WTC11 (cell line): Measurements from ENCODE around the gene MEIOSIN. TPM values are rescaled to one million over a fixed set of nuclear protein-coding genes. Genes with fewer than 3 reads are reported as not detected.

Experiments used
- ATAC-seq: fragments of 200-7000 bp; cut with Tn5 transposase; 2 replicates; pipeline ENCODE4 v1.10.0; 2021; ENCODE audit warnings: mild to moderate bottlenecking, moderate library complexity
- CTCF ChIA-PET: fragments of 300-600 bp; sonication (Branson Sonifier 250); formaldehyde crosslinking; loops from one replicate; lab custom pipeline; 2021; ENCODE audit warnings: antibody characterized with exemption; lab: Charles Lee
- POLR2A ChIA-PET: fragments of 350-600 bp; sonication (Branson Sonifier 250); formaldehyde crosslinking; loops from one replicate; lab custom pipeline; 2021; ENCODE audit warnings: antibody characterized with exemption; lab: Charles Lee
- DNase-seq: peaks from one replicate; pipeline ENCODE4 v3.0.0; 2021; ENCODE audit warnings: low spot score
- H3K27ac Mint-ChIP-seq: 2 replicates; pipeline ENCODE4 v1.8.0; 2021; ENCODE audit warnings: mixed read lengths
- H3K27me3 Mint-ChIP-seq: 2 replicates; pipeline ENCODE4 v1.8.0; 2021; ENCODE audit warnings: low read depth, mild to moderate bottlenecking, moderate library complexity, mixed read lengths
- H3K36me3 Mint-ChIP-seq: 2 replicates; pipeline ENCODE4 v1.8.0; 2021; ENCODE audit warnings: mixed read lengths
- H3K4me1 Mint-ChIP-seq: 2 replicates; pipeline ENCODE4 v1.8.0; 2022; ENCODE audit warnings: mixed read lengths
- H3K4me3 Mint-ChIP-seq: 2 replicates; pipeline ENCODE4 v1.8.0; 2021; ENCODE audit warnings: mild to moderate bottlenecking, moderate library complexity, mixed read lengths
- H3K9me3 Mint-ChIP-seq: 2 replicates; pipeline ENCODE4 v1.8.0; 2021; ENCODE audit warnings: mixed read lengths
- AFF4 ChIP-seq: sonication (generic); formaldehyde crosslinking; IDR thresholded peaks from 2 replicates; pipeline ENCODE4 v1.8.1; 2023; ENCODE audit warnings: mild to moderate bottlenecking, missing genetic modification reagents, borderline replicate concordance
- CBFB ChIP-seq: sonication (generic); formaldehyde crosslinking; IDR thresholded peaks from 2 replicates; pipeline ENCODE4 v1.8.1; 2022; ENCODE audit warnings: mild to moderate bottlenecking, low read depth, missing genetic modification reagents
- CREB1 ChIP-seq: sonication (generic); formaldehyde crosslinking; IDR thresholded peaks from 2 replicates; pipeline ENCODE4 v1.8.0; 2023; ENCODE audit warnings: mild to moderate bottlenecking, missing genetic modification reagents
- EMX1 ChIP-seq: fragments of 250-450 bp; sonication (Bioruptor Pico); IDR thresholded peaks from 2 replicates; pipeline ENCODE4 v1.8.0; 2021; ENCODE audit warnings: mild to moderate bottlenecking
- ERG ChIP-seq: fragments of 250-450 bp; sonication (Bioruptor Pico); IDR thresholded peaks from 2 replicates; pipeline ENCODE4 v1.8.0; 2021; ENCODE audit warnings: mild to moderate bottlenecking
- ETV6 ChIP-seq: sonication (generic); formaldehyde crosslinking; IDR thresholded peaks from 2 replicates; pipeline ENCODE4 v1.8.1; 2022; ENCODE audit warnings: mild to moderate bottlenecking, missing genetic modification reagents
- GRHL2 ChIP-seq: fragments of 250-450 bp; sonication (Bioruptor Pico); IDR thresholded peaks from 2 replicates; pipeline ENCODE4 v1.8.0; 2022; ENCODE audit warnings: mild to moderate bottlenecking, moderate library complexity; ENCODE audit not compliant: insufficient replicate concordance, severe bottlenecking
- MXD4 ChIP-seq: fragments of 250-450 bp; sonication (Bioruptor Pico); IDR thresholded peaks from 2 replicates; pipeline ENCODE4 v1.8.0; 2021; ENCODE audit warnings: mild to moderate bottlenecking, moderate library complexity, borderline replicate concordance
- NFATC4 ChIP-seq: fragments of 250-450 bp; sonication (Bioruptor Pico); IDR thresholded peaks from 2 replicates; pipeline ENCODE4 v1.9.0; 2021; ENCODE audit warnings: mild to moderate bottlenecking
- NR3C1 ChIP-seq: sonication (generic); formaldehyde crosslinking; conservative IDR thresholded peaks from 2 replicates; pipeline ENCODE4 v1.8.1; 2023; ENCODE audit warnings: low read depth, mild to moderate bottlenecking, missing genetic modification reagents
- OVOL2 ChIP-seq: fragments of 250-450 bp; sonication (Bioruptor Pico); IDR thresholded peaks from 2 replicates; pipeline ENCODE4 v1.9.0; 2021; ENCODE audit warnings: mild to moderate bottlenecking, borderline replicate concordance
- RORB ChIP-seq: fragments of 250-450 bp; sonication (Bioruptor Pico); IDR thresholded peaks from 2 replicates; pipeline ENCODE4 v1.9.0; 2021; ENCODE audit warnings: mild to moderate bottlenecking
- SMAD4 ChIP-seq: sonication (generic); formaldehyde crosslinking; IDR thresholded peaks from 2 replicates; pipeline ENCODE4 v1.8.0; 2022; ENCODE audit warnings: mild to moderate bottlenecking, missing genetic modification reagents
- SOX15 ChIP-seq: fragments of 250-450 bp; sonication (Bioruptor Pico); IDR thresholded peaks from 2 replicates; pipeline ENCODE4 v1.9.0; 2021; ENCODE audit warnings: mild to moderate bottlenecking
- TEAD4 ChIP-seq: sonication (generic); formaldehyde crosslinking; IDR thresholded peaks from 2 replicates; pipeline ENCODE4 v1.8.0; 2022; ENCODE audit warnings: mild to moderate bottlenecking, missing genetic modification reagents
- ZBTB21 ChIP-seq: sonication (generic); formaldehyde crosslinking; IDR thresholded peaks from 2 replicates; pipeline ENCODE4 v1.8.1; 2023; ENCODE audit warnings: mild to moderate bottlenecking, missing genetic modification reagents, borderline replicate concordance
- ZNF138 ChIP-seq: sonication (generic); formaldehyde crosslinking; conservative IDR thresholded peaks from 2 replicates; pipeline ENCODE4 v1.8.1; 2022; ENCODE audit warnings: mild to moderate bottlenecking, moderate library complexity, missing genetic modification reagents
- ZNF232 ChIP-seq: sonication (generic); formaldehyde crosslinking; IDR thresholded peaks from 2 replicates; pipeline ENCODE4 v1.8.0; 2022; ENCODE audit warnings: mild to moderate bottlenecking, missing genetic modification reagents
- ZNF423 ChIP-seq: fragments of 250-450 bp; sonication (Bioruptor Pico); IDR thresholded peaks from 2 replicates; pipeline ENCODE4 v2.1.2; 2022; ENCODE audit warnings: mild to moderate bottlenecking, moderate library complexity
- total RNA-seq: library from RNA; stranded (reverse); gene quantifications from 3 replicates; pipeline ENCODE4 v1.2.3, GENCODE V29; 2021
- TF ChIP-seq, protein P1 (sequence below): fragments of 250-450 bp; sonication (Bioruptor Pico); IDR thresholded peaks from 2 replicates; pipeline ENCODE4 v1.9.0; 2021; ENCODE audit warnings: moderate library complexity, mild to moderate bottlenecking, inconsistent platforms, borderline replicate concordance
- TF ChIP-seq, protein P2 (sequence below): fragments of 250-450 bp; sonication (Bioruptor Pico); IDR thresholded peaks from 2 replicates; pipeline ENCODE4 v1.9.0; 2021; ENCODE audit warnings: mild to moderate bottlenecking, borderline replicate concordance
- TF ChIP-seq, protein P3 (sequence below): sonication (generic); formaldehyde crosslinking; IDR thresholded peaks from 2 replicates; pipeline ENCODE4 v1.8.0; 2023; ENCODE audit warnings: mild to moderate bottlenecking, missing genetic modification reagents
- TF ChIP-seq, protein P4 (sequence below): fragments of 250-450 bp; sonication (Bioruptor Pico); IDR thresholded peaks from 2 replicates; pipeline ENCODE4 v1.9.0; 2021; ENCODE audit warnings: mild to moderate bottlenecking

The MEIOSIN gene
- total RNA-seq, 1 experiment from 2014 or later, result not detected

GRCh38 chr19:45767881-45768654 lies 34.8 kb downstream of the MEIOSIN start:
- no peak for ATAC-seq
- POLR2A ChIA-PET, result interaction anchor here (0.6 to 4.8 kb wide), 22 partner anchors 11 to 370 kb away, joined by 3 to 115 read pairs (median 5); partner anchors contain the start of genes DMPK, DMWD, EML2 and FBXO46
- Mint-ChIP-seq H3K4me3 (peak overlapping the region; percentile 79), H3K4me1 (peaks cover 26% of the 10 kb centered on the region), H3K27ac (no peak overlapping the region), H3K9me3 (no peaks in the 10 kb centered on the region), H3K36me3 (no peaks in the 10 kb centered on the region), H3K27me3 (no peaks in the 10 kb centered on the region; the same call in 1 of the 2 replicates)
- CTCF ChIA-PET, result interaction anchor here (0.5 to 5.6 kb wide), 20 partner anchors 8 to 309 kb away, joined by 3 to 175 read pairs (median 10); partner anchors contain the start of genes DMPK, FBXO46, FOXA3 and QPCTL
- DNase-seq, result peak; percentile 69
- TF ChIP-seq, protein P1, sequence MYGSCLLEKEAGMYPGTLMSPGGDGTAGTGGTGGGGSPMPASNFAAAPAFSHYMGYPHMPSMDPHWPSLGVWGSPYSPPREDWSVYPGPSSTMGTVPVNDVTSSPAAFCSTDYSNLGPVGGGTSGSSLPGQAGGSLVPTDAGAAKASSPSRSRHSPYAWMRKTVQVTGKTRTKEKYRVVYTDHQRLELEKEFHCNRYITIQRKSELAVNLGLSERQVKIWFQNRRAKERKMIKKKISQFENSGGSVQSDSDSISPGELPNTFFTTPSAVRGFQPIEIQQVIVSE, result no peak
- TF ChIP-seq MXD4 (no peak), NR3C1 (CRISPR knock-in tag) (no peak), RORB (CRISPR knock-in tag) (no peak; the same call in 1 of the 2 replicates), TEAD4 (CRISPR knock-in tag) (0 out of 2 replicates have a peak, but pooled peaks have one; percentile 43), EMX1 (CRISPR knock-in tag) (no peak), ZNF232 (CRISPR knock-in tag) (no peak), CREB1 (CRISPR knock-in tag) (0 out of 2 replicates have a peak, but pooled peaks have one; percentile 28), SOX15 (no peak), ERG (CRISPR knock-in tag) (no peak), GRHL2 (CRISPR knock-in tag) (no peak), SMAD4 (no peak), OVOL2 (no peak), CBFB (no peak), AFF4 (CRISPR knock-in tag) (no peak), ZBTB21 (CRISPR knock-in tag) (no peak), ETV6 (CRISPR knock-in tag) (no peak), NFATC4 (CRISPR knock-in tag) (no peak), ZNF138 (CRISPR knock-in tag) (no peak), ZNF423 (no peak)
- TF ChIP-seq, protein P2, sequence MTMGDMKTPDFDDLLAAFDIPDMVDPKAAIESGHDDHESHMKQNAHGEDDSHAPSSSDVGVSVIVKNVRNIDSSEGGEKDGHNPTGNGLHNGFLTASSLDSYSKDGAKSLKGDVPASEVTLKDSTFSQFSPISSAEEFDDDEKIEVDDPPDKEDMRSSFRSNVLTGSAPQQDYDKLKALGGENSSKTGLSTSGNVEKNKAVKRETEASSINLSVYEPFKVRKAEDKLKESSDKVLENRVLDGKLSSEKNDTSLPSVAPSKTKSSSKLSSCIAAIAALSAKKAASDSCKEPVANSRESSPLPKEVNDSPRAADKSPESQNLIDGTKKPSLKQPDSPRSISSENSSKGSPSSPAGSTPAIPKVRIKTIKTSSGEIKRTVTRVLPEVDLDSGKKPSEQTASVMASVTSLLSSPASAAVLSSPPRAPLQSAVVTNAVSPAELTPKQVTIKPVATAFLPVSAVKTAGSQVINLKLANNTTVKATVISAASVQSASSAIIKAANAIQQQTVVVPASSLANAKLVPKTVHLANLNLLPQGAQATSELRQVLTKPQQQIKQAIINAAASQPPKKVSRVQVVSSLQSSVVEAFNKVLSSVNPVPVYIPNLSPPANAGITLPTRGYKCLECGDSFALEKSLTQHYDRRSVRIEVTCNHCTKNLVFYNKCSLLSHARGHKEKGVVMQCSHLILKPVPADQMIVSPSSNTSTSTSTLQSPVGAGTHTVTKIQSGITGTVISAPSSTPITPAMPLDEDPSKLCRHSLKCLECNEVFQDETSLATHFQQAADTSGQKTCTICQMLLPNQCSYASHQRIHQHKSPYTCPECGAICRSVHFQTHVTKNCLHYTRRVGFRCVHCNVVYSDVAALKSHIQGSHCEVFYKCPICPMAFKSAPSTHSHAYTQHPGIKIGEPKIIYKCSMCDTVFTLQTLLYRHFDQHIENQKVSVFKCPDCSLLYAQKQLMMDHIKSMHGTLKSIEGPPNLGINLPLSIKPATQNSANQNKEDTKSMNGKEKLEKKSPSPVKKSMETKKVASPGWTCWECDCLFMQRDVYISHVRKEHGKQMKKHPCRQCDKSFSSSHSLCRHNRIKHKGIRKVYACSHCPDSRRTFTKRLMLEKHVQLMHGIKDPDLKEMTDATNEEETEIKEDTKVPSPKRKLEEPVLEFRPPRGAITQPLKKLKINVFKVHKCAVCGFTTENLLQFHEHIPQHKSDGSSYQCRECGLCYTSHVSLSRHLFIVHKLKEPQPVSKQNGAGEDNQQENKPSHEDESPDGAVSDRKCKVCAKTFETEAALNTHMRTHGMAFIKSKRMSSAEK (CRISPR knock-in tag), result no peak
- TF ChIP-seq, protein P3, sequence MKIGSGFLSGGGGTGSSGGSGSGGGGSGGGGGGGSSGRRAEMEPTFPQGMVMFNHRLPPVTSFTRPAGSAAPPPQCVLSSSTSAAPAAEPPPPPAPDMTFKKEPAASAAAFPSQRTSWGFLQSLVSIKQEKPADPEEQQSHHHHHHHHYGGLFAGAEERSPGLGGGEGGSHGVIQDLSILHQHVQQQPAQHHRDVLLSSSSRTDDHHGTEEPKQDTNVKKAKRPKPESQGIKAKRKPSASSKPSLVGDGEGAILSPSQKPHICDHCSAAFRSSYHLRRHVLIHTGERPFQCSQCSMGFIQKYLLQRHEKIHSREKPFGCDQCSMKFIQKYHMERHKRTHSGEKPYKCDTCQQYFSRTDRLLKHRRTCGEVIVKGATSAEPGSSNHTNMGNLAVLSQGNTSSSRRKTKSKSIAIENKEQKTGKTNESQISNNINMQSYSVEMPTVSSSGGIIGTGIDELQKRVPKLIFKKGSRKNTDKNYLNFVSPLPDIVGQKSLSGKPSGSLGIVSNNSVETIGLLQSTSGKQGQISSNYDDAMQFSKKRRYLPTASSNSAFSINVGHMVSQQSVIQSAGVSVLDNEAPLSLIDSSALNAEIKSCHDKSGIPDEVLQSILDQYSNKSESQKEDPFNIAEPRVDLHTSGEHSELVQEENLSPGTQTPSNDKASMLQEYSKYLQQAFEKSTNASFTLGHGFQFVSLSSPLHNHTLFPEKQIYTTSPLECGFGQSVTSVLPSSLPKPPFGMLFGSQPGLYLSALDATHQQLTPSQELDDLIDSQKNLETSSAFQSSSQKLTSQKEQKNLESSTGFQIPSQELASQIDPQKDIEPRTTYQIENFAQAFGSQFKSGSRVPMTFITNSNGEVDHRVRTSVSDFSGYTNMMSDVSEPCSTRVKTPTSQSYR (CRISPR knock-in tag), result no peak
- TF ChIP-seq, protein P4, sequence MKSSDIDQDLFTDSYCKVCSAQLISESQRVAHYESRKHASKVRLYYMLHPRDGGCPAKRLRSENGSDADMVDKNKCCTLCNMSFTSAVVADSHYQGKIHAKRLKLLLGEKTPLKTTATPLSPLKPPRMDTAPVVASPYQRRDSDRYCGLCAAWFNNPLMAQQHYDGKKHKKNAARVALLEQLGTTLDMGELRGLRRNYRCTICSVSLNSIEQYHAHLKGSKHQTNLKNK (CRISPR knock-in tag), result no peak
